Fibroblast of the aortic adventitia (primary cell): ENCODE measurements around the gene PDGFA. TPM values are rescaled to one million over a fixed set of nuclear protein-coding genes. Genes with fewer than 3 reads are reported as not detected.

Source experiments
- DNase-seq: peaks from one replicate; pipeline ENCODE4 v3.0.0-alpha.2; 2010; ENCODE audit warnings: low read depth
- H3K4me3 ChIP-seq: 2 replicates; pipeline ENCODE4 v1.5.1; 2011; ENCODE audit warnings: low read depth, mild to moderate bottlenecking, control low read depth, low read length, moderate library complexity
- CTCF ChIP-seq: IDR thresholded peaks from 2 replicates; pipeline ENCODE4 v1.5.1; 2011; ENCODE audit warnings: mild to moderate bottlenecking, low read length, control low read depth, inconsistent platforms; ENCODE audit not compliant: insufficient read depth
- total RNA-seq: library from RNA; depleted of rRNA; stranded (reverse); fragments of >200 nt; gene quantifications from 2 replicates; pipeline ENCODE4 v1.2.3, GENCODE V29; 2012; ENCODE audit warnings: low replicate concordance

The PDGFA gene
- total RNA-seq, 1 donor, result 4.1 TPM

GRCh38 chr7:510131-510481 is 9.5 kb downstream of the PDGFA start:
- no peak for TF ChIP-seq CTCF
- no peak for DNase-seq
- H3K4me3 ChIP-seq, result no peak overlapping the region

- TF ChIP-seq CTCF, result no peak
- no peak for DNase-seq
- H3K4me3 ChIP-seq, result no peak overlapping the region
Observed at GRCh38 chr7:509426-510130, 10.1 kb downstream of the PDGFA start.

GRCh38 chr7:508461-509170 is 11.0 kb downstream of the PDGFA start:
- DNase-seq, result no peak
- no peak overlapping the region for H3K4me3 ChIP-seq
- no peak for TF ChIP-seq CTCF

- DNase-seq, result no peak
- no peak overlapping the region for H3K4me3 ChIP-seq
- no peak for TF ChIP-seq CTCF
Observed at GRCh38 chr7:507623-508300, 11.9 kb downstream of the PDGFA start.

GRCh38 chr7:506921-507622 is 12.6 kb downstream of the PDGFA start:
- no peak for DNase-seq
- no peak for TF ChIP-seq CTCF
- H3K4me3 ChIP-seq, result no peak overlapping the region

GRCh38 chr7:506391-506831 is 13.2 kb downstream of the PDGFA start:
- no peak for DNase-seq
- no peak for TF ChIP-seq CTCF
- H3K4me3 ChIP-seq, result no peak overlapping the region
